GM12878 (cell line): Measurements from ENCODE around the gene DNAH1.

Source experiments
- EP300 ChIP-seq, 2 experiments: fragments of 150-350 bp in 1 of 2; IDR thresholded peaks; 2 replicates each; pipeline ENCODE4 v1.6.1; 2011 to 2012; ENCODE audit warnings: low read depth in 2 of 2, low read length in 2 of 2, borderline replicate concordance in 1 of 2, improper control_type of control experiment in 1 of 2, inconsistent platforms in 1 of 2; ENCODE audit not compliant: control insufficient read depth in 1 of 2
- ZNF622 ChIP-seq: fragments of 450-650 bp; IDR thresholded peaks from 2 replicates; pipeline ENCODE4 v1.6.1; 2017; ENCODE audit warnings: mild to moderate bottlenecking, inconsistent platforms

- TF ChIP-seq EP300 (IDR thresholded peaks at IDR 0.05; ENCODE audit: borderline replicate concordance in 1 of 2, control insufficient read depth in 1 of 2, low read depth in 2 of 2, low read length in 2 of 2) (no peak), ZNF622 (no peak)
Measured at GRCh38 chr3:52439426-52440248, 123.5 kb downstream of the DNAH1 start.
